ENCODE measurements around the gene C19orf25. TPM values are rescaled to one million over a fixed set of nuclear protein-coding genes. Genes with fewer than 3 reads are reported as not detected.

The C19orf25 gene
- total RNA-seq, 4 donors from 2014 or later = 21.6 to 43.6 (median 29.8) TPM

- intact Hi-C loops (cut with DNase I) = no loop called here
- TF ChIP-seq, protein P1, sequence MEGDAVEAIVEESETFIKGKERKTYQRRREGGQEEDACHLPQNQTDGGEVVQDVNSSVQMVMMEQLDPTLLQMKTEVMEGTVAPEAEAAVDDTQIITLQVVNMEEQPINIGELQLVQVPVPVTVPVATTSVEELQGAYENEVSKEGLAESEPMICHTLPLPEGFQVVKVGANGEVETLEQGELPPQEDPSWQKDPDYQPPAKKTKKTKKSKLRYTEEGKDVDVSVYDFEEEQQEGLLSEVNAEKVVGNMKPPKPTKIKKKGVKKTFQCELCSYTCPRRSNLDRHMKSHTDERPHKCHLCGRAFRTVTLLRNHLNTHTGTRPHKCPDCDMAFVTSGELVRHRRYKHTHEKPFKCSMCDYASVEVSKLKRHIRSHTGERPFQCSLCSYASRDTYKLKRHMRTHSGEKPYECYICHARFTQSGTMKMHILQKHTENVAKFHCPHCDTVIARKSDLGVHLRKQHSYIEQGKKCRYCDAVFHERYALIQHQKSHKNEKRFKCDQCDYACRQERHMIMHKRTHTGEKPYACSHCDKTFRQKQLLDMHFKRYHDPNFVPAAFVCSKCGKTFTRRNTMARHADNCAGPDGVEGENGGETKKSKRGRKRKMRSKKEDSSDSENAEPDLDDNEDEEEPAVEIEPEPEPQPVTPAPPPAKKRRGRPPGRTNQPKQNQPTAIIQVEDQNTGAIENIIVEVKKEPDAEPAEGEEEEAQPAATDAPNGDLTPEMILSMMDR (IDR thresholded peaks at IDR 0.05) = no peak
- TF ChIP-seq POLR2A (IDR thresholded peaks at IDR 0.05; ENCODE audit: low read depth) = no peak
- no peak for TF ChIP-seq POLR2AphosphoS5 (IDR thresholded peaks at IDR 0.05)
- TF ChIP-seq EP300 (IDR thresholded peaks at IDR 0.05) = no peak
- no peak overlapping the region for H3K27ac ChIP-seq (replicated peaks in 1 of 4)
- 63% methylated on average over 12 of the region's 44 CpGs for WGBS
- H3K4me3 ChIP-seq = no peak overlapping the region
- peaks cover 32 to 83% (median 54%) of the 10 kb centered on the region in 4 donors for H3K27me3 ChIP-seq
- H3K4me1 ChIP-seq = peaks cover 43 to 85% (median 73%) of the 10 kb centered on the region in 4 donors
- no peak for DNase-seq (ENCODE audit: extremely low spot score)
- H3K9me3 ChIP-seq = no peaks in the 10 kb centered on the region
- peaks cover 0 to 37% (median 16%) of the 10 kb centered on the region in 4 donors for H3K36me3 ChIP-seq
Measured at GRCh38 chr19:1472231-1473084, 6.6 kb downstream of the C19orf25 start.

GRCh38 chr19:1471515-1472160, 7.4 kb downstream of the C19orf25 start:
- Histone ChIP-seq H3K4me1 (peaks cover 51 to 88% (median 76%) of the 10 kb centered on the region in 4 donors), H3K9me3 (no peaks in the 10 kb centered on the region), H3K4me3 (peak overlapping the region in 3 of 4 donors; percentile 49 to 59 (median 49)), H3K36me3 (peaks cover 0 to 29% (median 16%) of the 10 kb centered on the region in 4 donors), H3K27me3 (peaks cover 32 to 91% (median 60%) of the 10 kb centered on the region in 4 donors), H3K27ac (replicated peaks in 1 of 4) (no peak overlapping the region)
- TF ChIP-seq, protein P1 (IDR thresholded peaks at IDR 0.05) = no peak
- TF ChIP-seq EP300 (IDR thresholded peaks at IDR 0.05) (no peak), POLR2AphosphoS5 (IDR thresholded peaks at IDR 0.05) (no peak), POLR2A (IDR thresholded peaks at IDR 0.05; ENCODE audit: low read depth) (no peak)
- intact Hi-C loops (cut with DNase I) = no loop called here
- DNase-seq (ENCODE audit: extremely low spot score) = no peak
- WGBS = 40% methylated on average over 15 of the region's 24 CpGs

DNA sequence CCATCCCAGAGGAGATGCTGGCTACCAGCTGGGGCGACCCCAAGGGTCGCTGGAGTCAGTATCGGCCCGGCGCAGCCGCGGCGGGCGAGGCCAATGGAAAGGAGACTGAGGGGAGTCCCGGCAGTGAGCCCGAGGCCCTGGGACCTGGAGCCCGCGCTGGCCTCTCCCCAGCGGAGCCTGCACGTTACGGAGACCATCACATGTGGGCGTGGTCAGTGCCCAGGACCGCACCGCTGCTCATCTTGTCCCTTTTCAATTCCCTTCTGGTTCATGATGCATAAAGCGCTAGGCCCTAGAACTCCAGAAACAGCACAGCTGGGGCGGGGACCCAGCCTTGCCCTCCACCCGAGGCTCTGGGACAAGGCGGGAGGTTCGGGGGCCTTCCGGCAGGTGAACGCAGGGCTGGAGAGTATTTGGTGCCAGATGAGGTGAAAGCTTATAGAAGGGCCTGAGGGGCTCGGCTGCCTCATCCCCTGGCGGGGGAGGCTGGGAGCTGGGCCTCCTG, 8.0 kb downstream of the C19orf25 start:
- DNase-seq (ENCODE audit: extremely low spot score) = no peak
- Histone ChIP-seq H3K27me3 (peaks cover 32 to 97% (median 66%) of the 10 kb centered on the region in 4 donors), H3K36me3 (peaks cover 0 to 25% (median 14%) of the 10 kb centered on the region in 4 donors), H3K4me1 (peaks cover 57 to 88% (median 79%) of the 10 kb centered on the region in 4 donors), H3K4me3 (peak overlapping the region; percentile 46 to 59 (median 49)), H3K9me3 (no peaks in the 10 kb centered on the region), H3K27ac (replicated peaks in 1 of 4) (no peak overlapping the region)
- WGBS = 36% methylated on average over 12 of the region's 28 CpGs
- intact Hi-C loops (cut with DNase I) = no loop called here
- TF ChIP-seq EP300 (IDR thresholded peaks at IDR 0.05) = no peak
- TF ChIP-seq POLR2A (IDR thresholded peaks at IDR 0.05; ENCODE audit: low read depth) = no peak
- no peak for TF ChIP-seq POLR2AphosphoS5 (IDR thresholded peaks at IDR 0.05)
- TF ChIP-seq, protein P1 (IDR thresholded peaks at IDR 0.05) = no peak

GRCh38 chr19:1470305-1471009, 8.6 kb downstream of the C19orf25 start:
- Histone ChIP-seq H3K4me1 (peaks cover 58 to 91% (median 84%) of the 10 kb centered on the region in 4 donors), H3K9me3 (no peaks in the 10 kb centered on the region), H3K36me3 (peaks cover 0 to 20% (median 8%) of the 10 kb centered on the region in 4 donors), H3K27ac (replicated peaks in 1 of 4) (no peak overlapping the region), H3K27me3 (peaks cover 32 to 100% (median 71%) of the 10 kb centered on the region in 4 donors), H3K4me3 (peak overlapping the region; percentile 46 to 59 (median 49))
- WGBS = 9% methylated on average over 31 of the region's 67 CpGs
- no peak for TF ChIP-seq POLR2A (IDR thresholded peaks at IDR 0.05; ENCODE audit: low read depth)
- no peak for TF ChIP-seq EP300 (IDR thresholded peaks at IDR 0.05)
- no peak for TF ChIP-seq POLR2AphosphoS5 (IDR thresholded peaks at IDR 0.05)
- TF ChIP-seq, protein P1 (IDR thresholded peaks at IDR 0.05) = no peak
- intact Hi-C loops (cut with DNase I) = no loop called here
- no peak for DNase-seq (ENCODE audit: extremely low spot score)

Data from esophagus muscularis mucosa (tissue), 4 donors.